Neuron (in vitro differentiated cells): Measurements from ENCODE around the gene TRIM64C.
"Not testable (repeated sequence)": the region's sequence is repeated elsewhere in the genome, so short reads cannot be mapped to it uniquely, and the experiment has no call there.

Experiments used
- H2AFZ ChIP-seq: one replicate; pipeline ENCODE4 v1.6.1; 2013; ENCODE audit warnings: low read depth, mild to moderate bottlenecking, inconsistent platforms, low read length, moderate library complexity
- H3K27me3 ChIP-seq: one replicate; pipeline ENCODE4 v1.6.1; 2013; ENCODE audit warnings: low read length; ENCODE audit not compliant: insufficient read depth
- H3K36me3 ChIP-seq: one replicate; pipeline ENCODE4 v1.6.1; 2013; ENCODE audit warnings: low read length; ENCODE audit not compliant: insufficient read depth
- H3K4me1 ChIP-seq: one replicate; pipeline ENCODE4 v1.6.1; 2013; ENCODE audit warnings: low read length; ENCODE audit not compliant: insufficient read depth
- H3K4me3 ChIP-seq: 2 replicates; pipeline ENCODE4 v1.5.1; 2013; ENCODE audit warnings: mild to moderate bottlenecking, low read length, moderate library complexity
- H3K9me3 ChIP-seq: one replicate; pipeline ENCODE4 v1.6.1; 2013; ENCODE audit warnings: low read length

The TRIM64C gene

GRCh38 chr11:49059012-49059411, at the start of gene TRIM64C:
Gene TRIM64C (minus strand): TSS chr11:49059112. CDS start chr11:49059112, 0 bp downstream.
- H3K4me3 ChIP-seq, H3K4me1 ChIP-seq, H3K27me3 ChIP-seq, H2AFZ ChIP-seq, H3K9me3 ChIP-seq, H3K36me3 ChIP-seq: not testable (repeated sequence)

- not testable (repeated sequence) for H3K4me1 ChIP-seq, H3K27me3 ChIP-seq, H3K9me3 ChIP-seq, H3K36me3 ChIP-seq, H2AFZ ChIP-seq, H3K4me3 ChIP-seq
These were observed 43.4 kb upstream of the TRIM64C start for GRCh38 chr11:49102356-49102755.

GRCh38 chr11:49069897-49070296, 11.0 kb upstream of the TRIM64C start:
- not testable (repeated sequence) for H3K4me1 ChIP-seq, H3K4me3 ChIP-seq, H3K27me3 ChIP-seq, H2AFZ ChIP-seq, H3K36me3 ChIP-seq, H3K9me3 ChIP-seq

DNA sequence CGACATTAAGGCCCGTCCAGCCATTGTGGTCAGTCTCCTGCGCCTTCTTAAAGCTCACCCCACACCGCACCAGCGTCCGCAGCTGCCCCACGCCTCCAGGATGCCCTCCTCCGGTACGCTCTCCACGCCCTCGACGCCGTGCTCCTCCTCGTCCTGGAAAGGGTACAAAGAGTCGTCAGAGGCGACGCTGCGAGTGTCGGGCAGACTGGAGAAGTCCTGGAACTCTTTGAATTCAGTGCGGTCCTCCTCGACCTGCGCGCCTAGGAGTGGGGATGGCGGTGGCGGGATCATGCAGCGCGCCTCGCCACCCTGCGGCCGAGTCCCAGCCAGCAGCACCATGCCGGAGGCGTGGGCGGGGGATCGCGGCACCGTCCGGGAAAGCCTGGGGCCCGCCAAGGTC, 9.1 kb downstream of the TRIM64C start:
- not testable (repeated sequence) for H3K9me3 ChIP-seq, H3K4me1 ChIP-seq, H3K36me3 ChIP-seq, H2AFZ ChIP-seq, H3K27me3 ChIP-seq, H3K4me3 ChIP-seq

DNA sequence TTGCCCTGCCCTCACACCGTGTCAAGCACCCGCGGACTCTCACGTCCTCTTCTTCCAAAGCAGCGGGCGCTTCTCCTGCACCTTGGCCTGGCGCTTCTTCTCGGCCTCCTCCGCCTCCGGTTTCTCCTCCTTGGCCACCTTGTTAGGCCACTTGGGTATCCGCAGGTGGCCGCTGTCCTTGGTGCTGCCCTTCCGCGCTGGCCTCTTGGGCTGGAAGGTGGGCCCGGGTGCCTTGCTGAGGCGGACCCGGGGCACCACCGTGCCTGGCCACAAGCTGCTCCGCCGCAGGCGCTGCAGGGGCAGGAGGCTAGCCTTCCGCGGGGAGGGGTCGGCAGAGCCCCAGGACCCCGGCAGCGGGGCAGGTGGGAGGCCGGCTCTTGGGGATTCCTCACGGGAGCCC, 10.7 kb downstream of the TRIM64C start:
- not testable (repeated sequence) for H3K36me3 ChIP-seq, H3K4me3 ChIP-seq, H2AFZ ChIP-seq, H3K4me1 ChIP-seq, H3K9me3 ChIP-seq, H3K27me3 ChIP-seq

DNA sequence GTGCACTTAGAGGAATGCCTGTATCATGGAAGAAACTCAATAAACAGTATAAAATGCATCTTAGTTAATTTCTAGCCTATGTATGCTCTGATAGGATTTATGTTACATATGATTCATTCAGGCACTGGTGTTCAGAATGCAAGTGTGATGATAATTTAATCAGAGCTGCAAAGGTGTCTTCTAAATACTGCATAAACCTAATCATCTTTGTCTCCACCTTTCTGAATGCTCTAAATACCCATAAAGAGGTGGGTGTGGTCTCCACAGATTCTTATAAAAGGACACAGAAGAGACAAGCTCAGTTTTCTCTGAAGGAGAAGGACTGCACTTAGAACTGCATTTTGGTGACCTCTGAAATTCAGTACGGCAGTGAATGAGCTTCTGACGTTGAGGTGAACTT, 30.4 kb downstream of the TRIM64C start, which contains the start of gene TRIM49B:
TSS of gene TRIM49B (plus strand) at position 301 of the 400 bp plus-strand sequence. CDS start 2,777 bp downstream, outside the sequence.
- not testable (repeated sequence) for H2AFZ ChIP-seq, H3K36me3 ChIP-seq, H3K27me3 ChIP-seq, H3K4me3 ChIP-seq, H3K4me1 ChIP-seq, H3K9me3 ChIP-seq
